ENCODE data around the gene EVI5. TPM values are rescaled to one million over a fixed set of nuclear protein-coding genes. Genes with fewer than 3 reads are reported as not detected.

Gene EVI5
- polyA plus RNA-seq, 3 donors: 17.6 to 23.1 (median 17.8) TPM

DNA sequence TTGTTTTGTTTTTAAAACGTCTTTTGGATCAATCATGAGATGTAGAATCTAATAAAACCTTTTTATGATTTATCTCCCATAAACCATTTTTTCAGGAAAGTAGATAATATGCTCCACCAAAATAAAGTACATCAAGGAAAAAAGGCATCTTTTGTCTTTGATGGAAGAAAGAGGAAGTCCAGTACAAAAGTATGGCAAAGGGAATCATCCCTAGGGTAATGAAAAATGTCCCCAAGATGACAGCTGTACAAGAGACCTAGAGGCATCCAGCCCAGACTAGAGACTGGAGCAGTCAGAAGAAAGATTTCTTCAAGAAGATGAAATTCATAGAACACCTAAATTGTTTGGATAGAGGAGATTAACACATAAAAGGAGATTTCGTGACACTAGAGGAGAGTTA lies 265.9 kb downstream of the EVI5 start:
- no peak for DNase-seq

DNA sequence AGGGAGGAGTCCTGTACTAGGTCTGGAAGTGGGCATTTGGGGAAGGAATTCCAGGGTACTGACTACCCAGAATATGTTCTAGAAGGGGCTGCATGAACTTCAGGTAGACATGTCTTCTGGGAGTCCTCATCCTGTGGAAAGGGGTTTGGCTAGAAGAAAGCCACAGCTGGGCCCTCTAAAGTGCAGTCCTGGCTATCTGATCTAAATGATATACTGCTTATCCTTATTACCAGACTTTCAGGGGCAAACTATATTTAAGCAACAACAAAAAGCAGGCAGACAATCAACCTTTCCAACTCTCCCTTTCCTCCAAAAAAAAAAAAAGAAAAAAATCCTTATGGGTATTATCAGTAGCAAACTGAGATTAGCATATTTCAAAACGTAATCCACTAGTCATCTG lies 268.3 kb downstream of the EVI5 start:
- DNase-seq: no peak

DNA sequence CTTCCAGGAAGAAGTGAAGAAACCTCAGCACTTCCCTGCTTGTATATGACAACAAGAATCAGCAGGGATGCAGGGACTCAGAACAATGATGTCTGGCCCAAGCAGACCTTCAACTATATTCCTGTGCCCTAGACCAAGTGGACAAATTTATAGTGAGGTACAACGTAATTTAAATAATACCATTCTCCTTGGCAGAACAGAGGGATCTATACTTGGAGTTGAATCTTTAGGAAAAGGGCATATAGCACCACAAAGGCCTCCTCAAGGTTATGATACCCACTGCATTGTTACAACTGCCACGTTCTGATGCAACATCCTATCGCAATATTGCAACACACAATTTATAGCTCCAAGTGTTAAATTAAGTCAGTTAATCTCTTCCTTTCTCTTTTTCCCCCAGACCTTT lies 269.1 kb downstream of the EVI5 start:
- DNase-seq: no peak

DNA sequence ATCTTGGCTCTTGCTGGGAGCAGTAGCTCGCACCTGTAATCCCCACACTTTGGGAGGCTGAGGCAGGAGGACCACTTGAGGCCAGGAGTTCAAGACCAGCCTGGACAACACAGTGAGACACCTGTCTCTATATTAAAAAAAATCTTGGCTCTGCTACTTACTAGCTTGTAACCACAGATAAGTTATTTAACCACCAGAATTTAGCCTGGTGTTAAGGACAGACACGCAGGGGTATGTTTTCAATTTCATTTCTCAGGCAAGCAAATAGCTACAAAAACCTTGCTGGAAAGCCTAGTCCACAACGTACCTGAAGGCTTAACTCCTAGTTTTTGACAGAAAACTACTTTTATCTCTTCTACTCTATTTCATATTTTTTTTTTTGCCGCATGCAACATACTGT lies 273.4 kb downstream of the EVI5 start:
- no peak for DNase-seq

DNA sequence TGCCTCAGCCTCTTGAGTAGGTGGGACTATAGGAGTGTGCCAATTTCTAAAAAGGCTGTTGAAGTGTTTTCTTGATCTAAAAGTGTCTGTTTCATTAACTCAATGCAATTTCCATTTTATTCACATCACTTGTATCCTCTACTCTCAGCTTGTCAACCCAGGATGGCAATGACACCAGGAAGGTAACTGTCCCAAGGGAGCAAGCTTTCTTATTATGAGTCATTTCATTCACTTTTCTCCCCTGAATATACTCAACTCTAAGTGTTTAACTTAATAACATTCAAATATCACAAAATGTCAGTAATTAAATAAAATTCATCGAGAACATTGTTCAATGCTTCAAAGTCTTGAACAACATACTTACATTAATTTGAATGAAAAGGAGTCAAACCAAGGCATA lies 275.3 kb downstream of the EVI5 start:
- DNase-seq: no peak

DNA sequence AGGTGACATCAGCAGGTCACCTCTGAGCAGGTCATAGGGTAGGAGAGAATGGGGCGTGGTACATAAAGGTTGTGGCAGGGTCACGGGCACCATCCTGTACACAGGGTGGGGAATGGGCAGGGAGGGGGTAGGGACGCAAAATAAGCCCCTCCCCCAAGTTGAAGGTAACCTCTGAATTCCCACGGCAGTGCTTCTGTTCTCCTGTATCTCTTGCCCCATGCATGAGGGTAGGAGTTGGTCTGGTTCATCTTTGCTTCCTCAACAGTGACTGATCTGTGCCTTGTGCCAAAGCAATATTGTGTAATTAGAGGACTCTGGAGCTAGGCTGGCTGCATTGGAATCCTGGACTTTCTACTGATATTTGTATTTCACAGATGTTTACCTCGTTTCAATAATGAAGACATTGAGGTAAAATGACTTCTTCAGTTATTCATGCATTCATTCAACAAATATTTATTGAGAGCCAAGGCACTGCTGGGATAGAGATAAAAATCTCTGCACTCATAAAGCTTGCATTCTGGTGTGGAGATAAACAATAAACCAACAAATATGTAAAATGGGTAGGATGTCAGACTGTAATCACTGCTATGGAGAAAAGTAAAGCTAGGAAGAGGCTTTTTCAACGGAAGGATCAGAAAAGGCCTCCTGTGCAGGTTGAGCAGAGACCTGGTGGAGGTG lies 279.8 kb downstream of the EVI5 start:
- DNase-seq: no peak

DNA sequence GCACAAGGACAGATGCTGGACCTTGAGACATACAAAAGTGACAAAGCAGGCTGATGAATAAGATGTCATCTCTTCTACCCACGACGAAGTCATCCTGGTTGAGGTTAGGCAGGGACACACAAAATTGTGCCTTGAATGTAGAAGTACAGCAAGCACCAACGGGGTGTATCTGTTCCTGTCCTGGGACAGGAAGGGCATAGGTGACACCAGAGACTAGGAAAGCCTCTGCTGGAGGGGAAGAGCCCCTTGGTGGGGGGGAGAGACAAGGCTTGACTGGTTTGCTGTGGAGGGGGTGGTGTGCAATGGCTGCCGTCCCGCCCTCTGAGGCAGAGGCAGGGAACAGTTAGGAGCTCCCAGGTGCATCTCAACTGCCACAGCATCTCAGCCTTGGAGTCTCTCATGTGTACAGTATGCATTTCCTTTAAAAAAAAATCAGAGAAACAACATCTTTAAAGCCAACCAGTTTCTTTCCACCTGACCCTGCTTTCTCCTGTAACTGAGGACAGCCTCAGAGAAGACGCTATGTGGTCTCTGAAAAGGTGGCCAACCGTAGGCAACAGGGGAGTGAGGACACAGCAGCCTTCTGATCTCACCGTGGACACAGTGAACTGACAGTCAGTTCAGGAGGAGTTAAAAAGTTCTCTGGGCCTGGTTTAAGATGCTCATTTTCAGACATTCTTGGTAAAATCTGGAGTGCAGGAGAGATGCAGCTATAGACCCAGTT lies 280.5 kb downstream of the EVI5 start:
- no peak for DNase-seq

DNA sequence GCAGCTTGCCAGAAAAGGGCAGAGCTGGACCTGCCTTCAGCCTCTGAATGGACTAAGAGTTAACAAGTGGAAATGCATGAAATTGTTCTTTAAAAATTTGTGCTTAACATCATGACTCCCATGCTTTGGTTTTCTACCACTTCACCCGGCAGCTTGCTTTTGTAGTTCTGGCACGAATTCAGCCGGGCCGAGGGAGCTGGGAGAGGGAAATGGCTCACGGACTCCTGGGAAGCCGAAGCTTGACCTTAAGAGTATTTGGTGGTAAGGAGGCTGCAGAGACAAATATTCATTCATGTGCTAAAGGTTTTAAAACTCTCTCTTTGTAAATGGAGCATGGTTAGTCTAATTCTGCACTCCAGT lies 281.0 kb downstream of the EVI5 start:
- no peak for DNase-seq

DNA sequence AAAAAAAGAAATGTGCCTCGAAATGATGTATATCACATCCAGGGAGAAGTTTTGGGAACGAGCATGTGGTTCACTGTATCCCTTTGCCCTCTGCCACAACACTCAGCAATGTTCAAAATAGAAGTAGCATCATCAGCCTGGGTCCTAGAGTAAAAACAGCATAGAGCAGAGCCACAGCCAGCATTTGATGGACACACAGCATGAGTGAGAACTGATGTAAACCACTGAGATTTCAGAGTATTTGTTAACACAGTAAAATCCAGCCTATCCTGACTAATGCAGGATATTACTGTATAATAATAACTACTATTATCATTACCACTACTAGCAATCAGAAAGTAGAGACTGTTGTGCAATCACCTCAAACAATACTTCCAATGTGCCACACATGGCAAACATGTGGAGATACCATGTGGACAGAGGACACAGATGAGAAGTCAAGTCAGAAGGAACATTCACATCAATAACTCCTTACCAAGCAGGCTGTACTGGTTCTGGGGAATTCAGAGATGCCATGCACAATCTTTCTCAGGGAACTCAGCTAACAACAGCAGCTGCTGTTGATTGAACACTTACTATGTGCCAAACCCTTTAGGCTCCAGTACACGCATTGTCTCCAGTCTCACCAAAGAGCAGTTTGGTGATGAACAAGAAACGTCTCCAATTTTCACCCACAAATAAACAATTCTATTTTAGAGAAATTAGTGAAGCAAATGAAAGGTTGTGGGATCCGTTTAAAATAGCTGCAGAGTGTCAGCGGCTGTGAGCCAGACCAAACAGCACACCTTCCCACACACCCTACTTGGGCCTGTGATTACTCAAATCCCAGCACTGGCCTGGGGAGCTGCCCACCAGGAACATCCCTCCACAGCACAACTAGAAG lies 281.6 kb downstream of the EVI5 start:
- no peak for DNase-seq

DNA sequence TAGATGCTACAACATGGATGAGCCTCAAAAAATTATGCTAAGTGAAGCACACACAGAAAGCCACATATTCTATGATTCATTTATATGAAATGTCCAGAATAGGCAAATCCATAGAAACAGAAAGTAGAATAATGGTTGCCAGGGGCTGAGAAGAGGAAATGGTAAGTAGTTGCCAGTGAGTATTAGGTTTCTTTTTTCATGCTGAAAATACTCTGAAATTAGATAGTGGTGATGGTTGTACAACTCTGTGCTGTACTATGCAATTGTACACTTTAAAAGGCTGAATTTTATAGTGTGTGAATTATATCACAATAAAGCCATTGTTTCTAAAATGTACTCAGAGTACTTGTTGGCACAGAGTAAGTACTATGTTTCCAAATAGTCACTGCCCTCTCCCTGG lies 282.7 kb downstream of the EVI5 start:
- DNase-seq: no peak

DNA sequence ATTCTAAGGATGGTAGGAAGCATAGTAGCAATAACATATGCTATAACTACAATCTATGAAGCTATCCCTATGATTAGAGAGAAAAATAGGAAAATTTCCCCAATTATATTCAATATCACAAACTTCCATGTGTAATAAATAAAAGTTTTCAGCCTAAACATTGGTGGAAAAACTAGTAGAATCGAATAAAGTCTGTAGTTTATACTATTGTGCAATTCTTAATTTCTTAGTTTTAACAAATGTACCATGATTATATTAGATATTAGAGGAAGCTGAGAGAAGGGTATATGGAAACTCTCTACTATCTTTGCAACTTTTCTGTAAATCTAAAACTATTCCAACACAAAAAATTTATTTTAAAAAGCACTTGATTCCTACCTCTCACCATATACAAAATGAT lies 284.4 kb downstream of the EVI5 start:
- no peak for DNase-seq

DNA sequence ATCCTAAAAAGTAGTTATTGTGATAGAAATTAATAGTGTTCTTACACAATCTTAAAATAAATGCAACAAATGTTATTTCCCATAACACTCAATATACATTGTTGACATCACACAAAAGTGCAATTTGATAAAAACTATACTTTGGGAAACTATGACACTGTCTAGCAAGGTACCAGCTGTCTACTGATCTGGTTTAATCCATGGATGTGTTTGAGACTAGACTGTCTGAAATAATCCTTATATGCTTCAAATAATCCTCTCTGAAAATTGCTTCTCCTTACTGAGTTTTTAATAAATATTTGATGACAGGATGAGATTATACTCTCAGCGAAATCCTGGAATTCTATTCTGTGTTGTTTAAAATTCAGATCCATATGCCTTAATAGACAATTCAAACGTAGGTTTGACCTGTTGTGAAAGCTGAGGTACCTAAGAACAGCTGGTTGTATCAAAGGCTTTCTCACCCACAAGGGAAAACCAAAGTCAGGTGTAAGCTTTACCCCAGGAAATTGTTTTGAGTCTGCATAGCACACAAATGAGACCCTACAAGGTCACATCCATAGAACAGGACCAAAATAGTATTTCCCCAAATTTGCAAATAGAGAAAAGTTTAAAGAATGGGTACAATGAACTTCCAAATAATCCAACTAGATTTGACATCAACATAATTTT lies 289.4 kb downstream of the EVI5 start:
- no peak for DNase-seq

DNA sequence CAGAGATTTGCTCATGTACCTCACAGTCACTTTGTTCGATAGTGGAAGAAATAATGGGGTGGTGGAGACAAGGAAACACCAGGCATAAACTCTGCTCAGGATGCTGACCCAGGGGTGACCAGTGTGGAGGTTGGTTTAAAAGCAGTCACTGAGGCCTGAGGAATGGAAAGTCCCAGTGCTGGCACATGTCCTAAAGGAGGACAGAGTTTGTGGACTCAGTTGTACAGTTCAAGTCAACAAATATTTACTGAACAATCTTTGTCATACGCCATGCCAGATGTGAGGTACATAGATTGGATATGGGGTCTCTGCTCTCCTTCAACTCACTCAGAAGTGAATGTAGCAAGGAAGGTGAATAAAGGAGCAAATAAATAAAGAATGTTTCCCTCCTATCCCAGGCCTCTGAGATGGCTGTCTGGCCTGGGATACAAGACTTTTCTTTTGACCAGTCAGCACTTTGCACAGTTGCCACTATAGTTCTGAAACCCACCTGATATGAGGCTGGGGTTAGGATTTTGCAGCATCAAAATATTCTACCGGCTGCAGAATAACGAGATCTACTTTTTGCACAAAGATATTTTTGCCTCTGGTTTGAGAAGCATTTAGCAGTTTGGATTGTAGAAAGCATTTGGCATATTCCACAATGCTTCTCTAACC lies 290.3 kb downstream of the EVI5 start:
- DNase-seq: no peak

DNA sequence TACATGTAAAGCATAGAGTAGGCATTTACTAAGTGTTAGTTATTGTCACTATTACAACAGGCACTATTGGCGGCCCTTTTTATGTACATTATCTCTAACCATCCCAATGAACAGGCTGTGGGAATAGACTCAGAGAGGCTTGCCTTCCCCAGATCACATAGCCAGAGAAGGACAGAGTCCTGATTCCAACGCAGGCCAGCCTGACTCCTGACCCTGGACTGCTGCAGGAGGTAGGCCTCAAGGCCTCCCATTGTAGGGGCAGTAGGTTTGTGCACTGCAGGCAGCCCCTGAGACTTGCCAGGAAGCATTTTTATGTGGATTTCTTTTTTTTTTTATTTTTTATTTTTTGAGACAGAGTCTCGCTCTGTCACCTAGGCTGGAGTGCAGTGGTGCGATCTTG lies 291.8 kb downstream of the EVI5 start:
- no peak for DNase-seq

DNA sequence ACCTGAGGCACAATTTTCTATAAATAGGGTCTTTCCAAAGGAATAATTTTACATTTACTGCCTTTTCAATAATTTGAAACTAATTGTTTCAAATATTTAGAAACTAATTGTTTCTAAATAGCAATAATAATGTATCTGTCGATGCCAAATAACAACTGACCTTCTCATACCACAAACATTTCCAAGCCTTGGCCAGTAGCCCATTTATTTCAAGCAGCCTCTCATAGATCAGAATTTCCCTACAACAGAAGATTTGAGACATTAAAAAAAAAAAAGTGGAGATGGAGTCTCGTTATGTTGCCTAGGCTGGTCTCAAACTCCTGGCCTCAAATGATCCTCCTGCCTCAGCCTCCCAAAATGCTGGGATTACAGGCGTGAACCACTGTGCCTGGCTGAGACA lies 296.1 kb downstream of the EVI5 start:
- no peak for DNase-seq

DNA sequence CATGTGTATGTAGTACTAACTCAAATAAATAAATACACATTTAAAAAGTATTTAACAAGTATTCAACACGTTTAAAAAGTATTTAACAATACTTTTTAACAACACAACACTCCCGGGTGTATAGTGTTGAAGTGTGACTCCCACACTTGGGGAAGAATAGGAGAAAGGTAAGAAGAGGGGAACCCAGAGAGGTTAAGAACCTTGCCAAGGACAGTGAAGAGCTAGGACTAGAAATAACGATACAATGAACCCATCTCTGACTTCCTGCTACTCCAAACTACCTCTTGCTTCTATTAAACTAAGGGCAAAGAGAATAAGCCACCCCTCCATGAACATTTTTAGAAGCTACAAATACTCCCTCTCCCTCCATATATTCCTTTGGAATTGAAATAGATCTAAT lies 296.5 kb downstream of the EVI5 start:
- no peak for DNase-seq

DNA sequence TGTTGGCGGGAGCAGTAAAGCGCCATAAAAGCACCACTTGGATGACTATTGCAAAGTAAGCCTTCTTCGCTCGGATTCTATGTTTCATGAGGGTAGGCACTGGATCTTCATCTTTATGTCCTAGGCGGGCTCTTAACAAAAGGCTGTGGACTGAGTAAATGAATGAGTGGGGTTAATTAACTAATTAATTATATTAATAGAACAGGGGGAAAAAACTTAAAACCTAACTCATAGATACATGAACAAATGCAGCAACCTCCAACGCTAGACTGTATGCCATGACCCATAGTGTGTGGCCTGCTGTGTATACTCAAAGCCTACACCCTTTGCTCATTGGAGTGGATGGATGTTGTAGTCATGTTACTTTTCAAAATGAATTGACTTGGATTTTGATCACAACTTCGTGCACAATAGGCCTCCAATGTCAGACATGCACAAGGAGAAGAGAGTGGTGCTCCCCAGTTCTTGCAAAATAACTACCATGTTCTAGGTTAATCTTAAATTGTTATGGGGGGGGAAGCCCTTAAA lies 297.8 kb downstream of the EVI5 start:
- DNase-seq: no peak

DNA sequence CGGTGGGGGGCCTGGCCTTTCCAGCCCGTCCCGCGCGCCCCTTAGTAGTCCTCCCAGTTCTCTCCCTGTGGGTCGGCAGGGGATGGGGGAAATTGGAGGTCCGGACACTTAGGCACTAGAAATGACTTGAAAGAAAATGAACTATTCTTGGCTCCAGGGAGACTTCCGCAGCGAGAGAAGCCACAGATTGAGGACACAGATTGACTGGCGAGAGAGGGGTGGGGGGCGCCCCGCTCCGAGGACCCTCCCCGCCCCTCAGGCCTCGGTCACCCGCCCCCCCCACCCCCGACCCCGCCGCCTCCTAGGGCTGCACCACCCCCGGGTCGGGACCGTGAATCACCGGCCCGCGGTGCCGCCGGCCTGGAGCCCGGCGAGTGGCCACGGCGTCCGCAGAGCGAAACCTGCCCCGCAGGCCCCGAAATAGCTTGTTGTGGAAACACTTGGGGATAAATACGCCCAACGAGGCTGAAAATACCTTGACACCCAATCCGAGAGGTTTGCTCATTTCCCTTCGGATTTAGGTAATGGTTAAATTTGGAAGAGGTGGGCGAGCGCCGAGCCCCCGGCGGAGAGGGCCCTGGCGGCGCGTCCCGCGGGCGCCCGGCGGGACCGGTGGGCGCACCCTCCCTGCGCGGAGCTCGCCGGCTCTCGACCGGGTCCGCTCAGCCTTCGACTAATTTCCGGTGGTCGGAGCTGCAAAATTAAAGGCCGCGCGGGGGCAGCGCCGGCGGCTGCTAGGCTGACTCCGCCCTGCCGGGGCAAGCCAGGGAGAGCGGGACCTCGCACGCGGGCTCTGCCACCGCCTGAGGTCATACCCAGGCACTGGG lies 298.4 kb downstream of the EVI5 start, which contains the start of gene GFI1:
Gene GFI1, minus strand, starts transcription at position 675 of the 827 bp plus-strand sequence. CDS start 3,438 bp downstream, outside the sequence.
- DNase-seq: peak; percentile 40

DNA sequence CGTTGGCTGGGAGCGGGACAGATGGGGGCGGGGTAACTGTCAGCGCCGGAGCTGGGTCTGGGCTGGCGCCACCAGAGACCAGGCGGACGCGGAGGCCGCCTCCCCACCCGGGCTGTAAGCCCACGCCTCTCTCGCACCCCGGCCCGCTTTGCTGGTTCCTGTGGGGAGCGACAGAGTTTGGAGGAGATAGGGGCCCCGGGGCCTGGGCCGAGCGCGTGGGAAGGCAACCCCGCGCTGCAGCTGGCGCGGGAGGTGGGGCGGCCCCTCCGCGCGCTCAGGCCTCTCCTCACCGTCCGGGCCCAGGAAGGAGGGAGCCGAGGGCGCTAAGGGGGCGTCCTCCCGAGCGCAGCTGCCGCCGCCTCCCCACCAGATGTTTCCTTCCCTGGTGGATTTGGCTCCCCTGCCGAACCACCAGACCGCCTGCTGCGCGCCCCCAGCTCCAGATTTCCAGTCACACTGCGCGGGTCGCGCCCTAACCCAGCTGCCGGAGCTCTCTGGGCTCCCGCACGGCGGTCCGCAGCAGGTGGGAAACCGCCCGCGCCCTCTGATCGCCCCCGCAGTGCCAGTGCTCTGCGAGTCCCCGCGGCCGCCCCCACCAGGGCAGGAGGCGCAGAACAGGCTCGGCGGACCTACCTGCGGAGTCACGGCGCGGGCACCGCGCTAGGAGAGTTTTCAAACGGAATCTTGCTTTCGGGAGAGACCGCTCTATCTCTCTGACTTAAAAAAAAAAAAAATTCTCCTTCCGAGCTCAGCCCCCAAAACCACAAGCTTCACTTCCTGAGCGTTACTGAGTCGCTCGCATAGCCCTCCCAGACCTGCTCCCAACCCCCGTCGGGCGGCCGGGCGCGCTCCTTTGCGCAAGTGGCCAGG lies 299.3 kb downstream of the EVI5 start:
- peak; percentile 34 for DNase-seq
